Mesendoderm (in vitro differentiated cells): ENCODE data around the gene SHC4.

Experiments used
- DNase-seq: peaks from one replicate; pipeline ENCODE4 v3.0.0; 2013
- H2AK5ac ChIP-seq: 2 replicates; pipeline ENCODE4 v1.6.1; 2013; ENCODE audit warnings: low read length, inconsistent platforms
- H2BK120ac ChIP-seq: 2 replicates; pipeline ENCODE4 v1.6.1; 2013; ENCODE audit warnings: low read depth, mild to moderate bottlenecking, low read length, moderate library complexity, mixed read lengths
- H2BK15ac ChIP-seq: replicated peaks from 2 replicates; pipeline ENCODE4 v1.6.1; 2013; ENCODE audit warnings: low read depth, mild to moderate bottlenecking, moderate library complexity
- H2BK5ac ChIP-seq: 2 replicates; pipeline ENCODE4 v1.6.1; 2013; ENCODE audit warnings: low read length, inconsistent platforms
- H3K18ac ChIP-seq: 2 replicates; pipeline ENCODE4 v1.6.1; 2013; ENCODE audit warnings: mild to moderate bottlenecking, low read length, mixed read lengths
- H3K23ac ChIP-seq: one replicate; pipeline ENCODE4 v1.6.1; 2013; ENCODE audit warnings: low read length
- H3K27ac ChIP-seq: 2 replicates; pipeline ENCODE4 v1.5.1; 2013; ENCODE audit warnings: low read depth, mild to moderate bottlenecking, inconsistent platforms, low read length, moderate library complexity
- H3K27me3 ChIP-seq: 2 replicates; pipeline ENCODE4 v1.6.1; 2013; ENCODE audit warnings: low read length, control low read depth, mild to moderate bottlenecking, inconsistent platforms; ENCODE audit not compliant: insufficient read depth, poor library complexity
- H3K36me3 ChIP-seq: 2 replicates; pipeline ENCODE4 v1.6.1; 2013; ENCODE audit warnings: low read length, inconsistent platforms; ENCODE audit not compliant: control insufficient read depth, insufficient read depth
- H3K4ac ChIP-seq: one replicate; pipeline ENCODE4 v1.6.1; 2013; ENCODE audit warnings: low read depth, mild to moderate bottlenecking, low read length, moderate library complexity
- H3K4me1 ChIP-seq: 2 replicates; pipeline ENCODE4 v1.6.1; 2013; ENCODE audit warnings: low read depth, low read length, inconsistent platforms; ENCODE audit not compliant: control insufficient read depth
- H3K4me2 ChIP-seq: 2 replicates; pipeline ENCODE4 v1.6.1; 2013; ENCODE audit warnings: low read length
- H3K4me3 ChIP-seq: 2 replicates; pipeline ENCODE4 v1.5.1; 2013; ENCODE audit warnings: mild to moderate bottlenecking, low read length
- H3K56ac ChIP-seq: one replicate; pipeline ENCODE4 v1.6.1; 2013; ENCODE audit warnings: low read length
- H3K79me1 ChIP-seq: 2 replicates; pipeline ENCODE4 v1.6.1; 2013; ENCODE audit warnings: low read length, inconsistent platforms
- H3K79me2 ChIP-seq: 2 replicates; pipeline ENCODE4 v1.6.1; 2013; ENCODE audit warnings: mild to moderate bottlenecking, low read length; ENCODE audit not compliant: control insufficient read depth, insufficient read depth
- H3K9ac ChIP-seq: 2 replicates; pipeline ENCODE4 v1.6.1; 2013; ENCODE audit warnings: low read length, inconsistent platforms
- H4K5ac ChIP-seq: one replicate; pipeline ENCODE4 v1.6.1; 2013; ENCODE audit warnings: low read length
- H4K8ac ChIP-seq: one replicate; pipeline ENCODE4 v1.6.1; 2013; ENCODE audit warnings: low read depth, mild to moderate bottlenecking, control low read depth, low read length, moderate library complexity
- WGBS: extraction: QIAGEN DNeasy Blood & Tissue Kit; methylation state at CpG from one replicate; pipeline ENCODE4 v1.1.7; 2013; ENCODE audit warnings: low lambda C conversion rate, missing lambda C conversion rate; ENCODE audit not compliant: insufficient coverage; ENCODE audit errors: extremely low coverage; 5-methylcytosine and 5-hydroxymethylcytosine counted together

SHC4 gene

DNA sequence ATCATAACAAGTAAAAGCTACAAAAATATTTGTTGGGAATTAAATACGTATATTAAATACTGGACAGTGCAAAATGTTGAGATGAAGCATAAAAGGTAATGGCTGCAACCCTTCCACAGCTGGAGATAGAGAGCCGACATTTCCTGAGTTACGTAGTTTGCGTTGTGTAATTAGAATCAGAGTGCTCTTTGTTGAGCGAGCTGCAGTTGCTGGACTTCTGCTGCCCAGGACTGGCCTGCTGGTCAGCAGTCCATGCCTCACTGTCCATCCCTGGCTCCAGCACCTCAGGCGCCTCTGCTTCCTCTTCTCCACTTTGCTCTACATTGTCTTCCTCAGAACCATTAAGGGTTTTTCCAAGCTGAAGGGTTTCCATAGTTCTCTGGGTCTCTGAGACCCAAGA is 28.4 kb upstream of the SHC4 start:
- Histone ChIP-seq H3K36me3 (peaks cover 1% of the 10 kb centered on the region), H3K18ac (no peak overlapping the region), H3K79me2 (no peaks in the 10 kb centered on the region), H3K27ac (no peak overlapping the region), H3K79me1 (no peaks in the 10 kb centered on the region), H2BK5ac (no peak overlapping the region), H3K4me2 (no peak overlapping the region), H3K56ac (no peak overlapping the region), H2AK5ac (no peak overlapping the region), H3K4me1 (no peaks in the 10 kb centered on the region), H4K5ac (no peak overlapping the region), H2BK120ac (no peak overlapping the region), H3K23ac (no peak overlapping the region), H2BK15ac (no peak overlapping the region), H3K4me3 (no peak overlapping the region), H3K9ac (no peak overlapping the region), H3K4ac (no peak overlapping the region), H3K27me3 (no peaks in the 10 kb centered on the region), H4K8ac (no peak overlapping the region)
- no peak for DNase-seq
- WGBS: no CpG with 5 or more reads among the region's 6 CpGs

DNA sequence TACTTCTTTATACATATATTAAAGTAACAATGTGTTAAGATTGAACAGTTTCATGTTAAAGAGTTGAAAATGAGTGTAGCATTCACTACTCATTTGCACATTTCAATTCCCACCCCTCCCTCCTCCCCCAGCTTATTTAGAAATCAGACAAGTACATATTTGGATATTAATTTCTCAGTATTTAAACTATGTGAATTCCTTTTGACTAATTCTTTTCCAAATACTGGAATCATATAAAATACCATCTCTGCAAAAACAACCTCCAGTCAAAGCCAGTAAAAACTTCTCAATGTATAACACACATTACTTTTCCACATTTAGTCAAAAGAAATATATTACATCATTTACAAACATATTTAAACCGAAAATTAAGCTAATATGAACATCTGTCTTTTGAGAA is 25.5 kb upstream of the SHC4 start:
- Histone ChIP-seq H2BK120ac (no peak overlapping the region), H3K9ac (no peak overlapping the region), H3K4ac (no peak overlapping the region), H4K5ac (no peak overlapping the region), H2BK15ac (no peak overlapping the region), H2BK5ac (no peak overlapping the region), H3K4me2 (no peak overlapping the region), H3K4me3 (no peak overlapping the region), H3K18ac (no peak overlapping the region), H3K27ac (no peak overlapping the region), H4K8ac (no peak overlapping the region), H2AK5ac (no peak overlapping the region), H3K79me1 (no peaks in the 10 kb centered on the region), H3K79me2 (no peaks in the 10 kb centered on the region), H3K36me3 (peaks cover 1% of the 10 kb centered on the region), H3K4me1 (no peaks in the 10 kb centered on the region), H3K23ac (no peak overlapping the region), H3K27me3 (no peaks in the 10 kb centered on the region), H3K56ac (no peak overlapping the region)
- no peak for DNase-seq
- 100% methylated on average over 1 of the region's 1 CpG for WGBS

DNA sequence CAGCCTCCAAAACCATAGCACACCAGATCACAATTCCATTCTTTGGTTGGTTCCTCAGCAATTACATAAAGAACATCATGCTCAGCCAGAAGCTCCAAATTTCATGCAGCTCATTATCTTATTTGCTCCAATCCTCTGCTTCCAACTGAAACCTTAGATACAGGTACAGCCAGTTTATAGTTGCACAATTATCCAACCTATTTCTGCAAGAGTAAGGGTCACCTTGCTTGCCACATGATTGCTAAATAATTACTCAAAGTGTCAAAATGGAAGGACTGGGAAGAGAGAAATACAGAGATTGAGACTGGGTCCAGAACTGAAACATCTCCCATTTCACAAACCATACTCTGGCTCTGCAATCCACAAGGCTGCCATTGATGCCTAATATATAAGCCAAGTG is 23.4 kb upstream of the SHC4 start:
- no peak overlapping the region for H3K4ac ChIP-seq
- H3K23ac ChIP-seq: no peak overlapping the region
- H3K27ac ChIP-seq: no peak overlapping the region
- no peak overlapping the region for H2AK5ac ChIP-seq
- no peak overlapping the region for H3K56ac ChIP-seq
- H3K9ac ChIP-seq: no peak overlapping the region
- no peak overlapping the region for H3K4me2 ChIP-seq
- no peaks in the 10 kb centered on the region for H3K36me3 ChIP-seq
- no peak overlapping the region for H3K4me3 ChIP-seq
- H3K18ac ChIP-seq: no peak overlapping the region
- no peak overlapping the region for H4K5ac ChIP-seq
- H2BK15ac ChIP-seq: no peak overlapping the region
- H3K79me2 ChIP-seq: no peaks in the 10 kb centered on the region
- no peaks in the 10 kb centered on the region for H3K79me1 ChIP-seq
- DNase-seq: no peak
- no peaks in the 10 kb centered on the region for H3K4me1 ChIP-seq
- H4K8ac ChIP-seq: no peak overlapping the region
- no peak overlapping the region for H2BK5ac ChIP-seq
- H2BK120ac ChIP-seq: no peak overlapping the region
- no peaks in the 10 kb centered on the region for H3K27me3 ChIP-seq

DNA sequence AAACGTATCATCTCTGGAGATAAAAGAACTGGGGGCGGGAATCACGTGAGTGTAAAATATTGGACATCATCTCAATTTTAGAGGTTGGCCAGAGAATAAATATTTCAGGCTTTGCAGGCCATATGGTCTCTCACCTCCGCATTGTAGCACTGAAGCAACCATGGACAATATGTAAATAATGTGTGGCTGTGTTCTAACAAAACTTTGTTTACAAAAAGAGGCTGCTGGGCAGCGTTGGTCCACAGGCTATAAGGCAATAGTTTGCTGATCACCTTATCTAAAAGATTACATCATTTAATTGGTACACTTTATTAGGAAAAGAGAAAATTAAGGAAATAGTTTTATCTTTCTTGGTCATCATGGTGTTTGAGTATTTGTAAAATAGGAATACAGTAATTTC is 22.5 kb upstream of the SHC4 start:
- no peak overlapping the region for H4K5ac ChIP-seq
- no peak overlapping the region for H3K9ac ChIP-seq
- H4K8ac ChIP-seq: no peak overlapping the region
- H3K4me2 ChIP-seq: no peak overlapping the region
- no peaks in the 10 kb centered on the region for H3K79me1 ChIP-seq
- no peaks in the 10 kb centered on the region for H3K27me3 ChIP-seq
- H3K18ac ChIP-seq: no peak overlapping the region
- no peak overlapping the region for H2BK120ac ChIP-seq
- H2AK5ac ChIP-seq: no peak overlapping the region
- no peak overlapping the region for H3K4me3 ChIP-seq
- no peak overlapping the region for H3K23ac ChIP-seq
- H3K79me2 ChIP-seq: no peaks in the 10 kb centered on the region
- H2BK15ac ChIP-seq: no peak overlapping the region
- no peaks in the 10 kb centered on the region for H3K36me3 ChIP-seq
- no CpG with 5 or more reads among the region's 5 CpGs for WGBS
- no peak overlapping the region for H3K27ac ChIP-seq
- H2BK5ac ChIP-seq: no peak overlapping the region
- DNase-seq: no peak
- H3K56ac ChIP-seq: no peak overlapping the region
- H3K4ac ChIP-seq: no peak overlapping the region
- H3K4me1 ChIP-seq: no peaks in the 10 kb centered on the region

DNA sequence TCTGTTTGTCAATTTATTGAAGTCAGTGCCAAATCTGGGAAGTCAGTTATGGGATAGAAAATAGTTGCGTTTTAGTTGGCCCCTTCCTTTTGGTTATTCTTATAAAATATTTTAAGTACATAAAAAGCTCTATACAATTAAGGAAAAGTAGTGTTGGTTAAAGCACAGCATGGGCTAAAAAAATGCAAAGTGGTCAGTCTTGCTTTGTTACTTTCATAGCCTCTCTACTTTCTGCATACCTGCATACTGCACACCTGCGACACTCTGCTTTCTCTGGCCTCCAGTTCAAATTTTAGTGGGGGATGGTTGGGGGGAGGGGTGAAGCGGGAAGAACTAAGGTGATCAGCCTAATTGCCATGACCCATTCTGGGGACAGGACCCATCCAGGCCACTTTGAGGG is 21.8 kb upstream of the SHC4 start:
- H3K4me3 ChIP-seq: no peak overlapping the region
- no peak overlapping the region for H3K27ac ChIP-seq
- H2BK5ac ChIP-seq: no peak overlapping the region
- no peak overlapping the region for H2AK5ac ChIP-seq
- H3K18ac ChIP-seq: no peak overlapping the region
- no CpG with 5 or more reads among the region's 3 CpGs for WGBS
- no peak overlapping the region for H2BK120ac ChIP-seq
- H3K56ac ChIP-seq: no peak overlapping the region
- no peaks in the 10 kb centered on the region for H3K27me3 ChIP-seq
- H3K23ac ChIP-seq: no peak overlapping the region
- no peak overlapping the region for H2BK15ac ChIP-seq
- H3K36me3 ChIP-seq: no peaks in the 10 kb centered on the region
- no peak overlapping the region for H4K8ac ChIP-seq
- H3K4ac ChIP-seq: no peak overlapping the region
- H3K4me1 ChIP-seq: no peaks in the 10 kb centered on the region
- DNase-seq: no peak
- no peak overlapping the region for H3K4me2 ChIP-seq
- no peak overlapping the region for H4K5ac ChIP-seq
- no peak overlapping the region for H3K9ac ChIP-seq
- H3K79me2 ChIP-seq: no peaks in the 10 kb centered on the region
- no peaks in the 10 kb centered on the region for H3K79me1 ChIP-seq

DNA sequence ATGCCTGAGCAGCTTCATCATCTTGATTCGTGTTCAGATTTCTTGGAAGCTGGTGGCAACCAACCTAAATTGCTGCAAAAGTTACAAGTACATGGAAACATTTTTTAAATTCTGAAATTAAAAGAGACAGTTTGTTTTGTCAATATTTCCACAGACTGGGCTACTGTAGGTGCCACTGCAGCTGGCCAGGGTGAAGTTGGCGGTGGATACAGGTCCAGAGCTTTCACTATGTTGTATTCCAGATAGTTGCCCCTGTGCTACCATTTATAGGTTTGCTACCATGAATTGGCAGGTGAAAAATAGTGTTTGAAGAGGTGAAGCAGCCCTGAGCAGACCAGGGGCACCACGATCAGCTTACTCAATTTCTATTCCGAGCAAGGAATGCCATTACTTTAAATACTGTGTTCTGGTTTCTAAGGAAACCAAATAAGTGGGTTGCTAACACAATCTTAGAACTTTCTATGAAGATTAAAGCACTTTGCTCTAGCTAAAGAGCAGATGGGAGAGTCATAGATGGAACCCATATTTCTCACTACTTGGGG is 21.2 kb upstream of the SHC4 start:
- H3K79me2 ChIP-seq: no peaks in the 10 kb centered on the region
- no peak overlapping the region for H4K5ac ChIP-seq
- H3K79me1 ChIP-seq: no peaks in the 10 kb centered on the region
- H3K4me2 ChIP-seq: no peak overlapping the region
- no peak overlapping the region for H3K4me3 ChIP-seq
- H3K18ac ChIP-seq: no peak overlapping the region
- H2BK15ac ChIP-seq: no peak overlapping the region
- no peaks in the 10 kb centered on the region for H3K27me3 ChIP-seq
- H4K8ac ChIP-seq: no peak overlapping the region
- H3K27ac ChIP-seq: no peak overlapping the region
- H3K4ac ChIP-seq: no peak overlapping the region
- no peaks in the 10 kb centered on the region for H3K36me3 ChIP-seq
- H3K4me1 ChIP-seq: no peaks in the 10 kb centered on the region
- no peak overlapping the region for H2AK5ac ChIP-seq
- H3K23ac ChIP-seq: no peak overlapping the region
- H3K9ac ChIP-seq: no peak overlapping the region
- no CpG with 5 or more reads among the region's 4 CpGs for WGBS
- no peak for DNase-seq
- H2BK5ac ChIP-seq: no peak overlapping the region
- H2BK120ac ChIP-seq: no peak overlapping the region
- H3K56ac ChIP-seq: no peak overlapping the region
